Esophagus mucosa (tissue), 1 donor: ENCODE data around the gene WDR18. TPM values are rescaled to one million over a fixed set of nuclear protein-coding genes. Genes with fewer than 3 reads are reported as not detected.
A peak's percentile ranks its signal among the peaks of the same experiment; 100 is the strongest.

Source experiments
- ATAC-seq: fragments of 200-7000 bp; cut with Tn5 transposase; one replicate; pipeline ENCODE4 v1.9.1; 2020
- total RNA-seq: library from RNA; stranded (reverse); gene quantifications from one replicate; pipeline ENCODE4 v1.2.4, GENCODE V29; 2023
- donor health status: DM: yes; HTN: yes; CAD: no.

The WDR18 gene
- total RNA-seq, 1 donor from 2014 or later = 41.2 TPM

DNA sequence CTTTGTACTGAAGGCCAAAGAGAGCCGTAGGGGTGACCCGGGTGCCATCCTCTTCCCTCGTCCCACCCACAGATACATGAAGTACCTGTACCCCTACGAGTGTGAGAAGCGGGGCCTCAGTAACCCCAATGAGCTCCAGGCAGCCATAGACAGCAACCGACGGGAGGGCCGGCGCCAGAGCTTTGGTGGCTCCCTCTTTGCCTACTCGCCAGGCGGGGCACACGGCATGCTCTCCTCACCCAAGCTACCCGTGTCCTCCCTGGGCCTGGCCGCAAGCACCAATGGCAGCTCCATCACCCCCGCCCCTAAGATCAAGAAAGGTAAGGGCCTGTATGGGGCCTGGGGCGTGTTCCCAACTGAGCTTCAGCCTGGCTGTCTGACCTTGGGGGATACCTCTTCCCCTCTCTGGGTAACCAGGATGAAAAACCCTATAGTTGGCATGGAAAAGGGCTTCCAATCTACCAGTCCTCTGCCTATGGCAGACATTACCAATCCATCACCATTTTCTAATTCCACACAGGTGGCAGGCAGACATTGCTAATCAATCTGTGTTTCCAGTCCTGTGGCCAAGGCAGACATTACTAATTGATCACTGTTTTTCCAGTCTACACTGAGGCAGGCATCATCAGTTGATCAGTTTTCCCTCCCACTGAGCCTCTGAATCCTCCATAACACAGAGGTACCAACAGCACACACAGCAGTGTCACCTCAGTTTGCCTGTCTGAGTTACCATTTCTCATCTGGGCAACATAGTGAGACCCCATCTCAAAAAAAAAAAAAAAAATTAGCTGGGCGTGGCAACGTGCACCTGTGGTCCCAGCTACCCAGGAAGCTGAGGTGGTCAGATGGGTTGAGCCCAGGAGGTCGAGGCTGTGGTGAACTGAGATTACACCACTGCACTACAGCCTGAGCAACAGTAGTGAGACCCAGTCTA, 19.1 kb upstream of the WDR18 start:
- no peak for ATAC-seq

DNA sequence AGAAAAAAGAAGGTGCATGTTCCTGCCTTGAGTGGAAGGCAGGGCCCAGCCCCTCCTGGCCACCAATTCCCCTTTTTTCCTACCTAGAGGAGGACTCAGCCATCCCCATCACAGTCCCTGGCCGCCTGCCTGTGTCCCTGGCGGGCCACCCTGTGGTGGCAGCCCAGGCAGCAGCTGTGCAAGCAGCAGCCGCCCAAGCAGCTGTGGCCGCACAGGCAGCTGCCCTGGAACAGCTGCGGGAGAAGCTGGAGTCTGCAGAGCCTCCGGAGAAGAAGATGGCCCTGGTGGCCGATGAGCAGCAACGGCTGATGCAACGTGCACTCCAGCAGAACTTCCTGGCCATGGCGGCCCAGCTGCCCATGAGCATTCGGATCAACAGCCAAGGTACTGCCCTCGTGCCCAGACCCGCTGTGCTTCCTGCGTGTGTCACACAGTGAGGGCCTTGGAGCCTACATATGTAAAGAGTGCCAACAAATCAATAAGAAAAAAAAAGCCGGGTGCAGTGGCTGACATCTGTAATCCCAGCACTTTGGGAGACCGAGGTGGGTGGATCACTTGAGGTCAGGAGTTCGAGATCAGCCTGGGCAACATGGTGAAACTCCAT, 17.6 kb upstream of the WDR18 start:
- no peak for ATAC-seq

DNA sequence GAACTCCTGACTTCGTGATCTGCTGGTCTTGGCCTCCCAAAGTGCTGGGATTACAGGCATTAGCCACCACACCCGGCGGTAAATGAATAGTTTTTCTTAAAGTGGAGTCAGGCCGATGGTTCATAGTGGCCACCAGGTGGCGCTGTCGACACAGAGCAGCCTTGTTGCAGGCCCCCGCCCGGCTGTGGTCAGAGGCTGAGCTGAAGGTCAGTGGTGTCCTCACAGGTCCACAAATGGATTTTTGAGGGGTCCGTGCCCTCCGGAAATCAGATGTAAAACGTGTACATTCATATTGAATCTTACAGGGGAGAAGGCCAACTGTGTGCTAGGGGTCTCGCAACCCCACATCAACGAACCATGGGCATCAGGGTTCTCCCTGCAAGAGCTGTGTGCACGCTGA, 13.4 kb upstream of the WDR18 start:
- no peak for ATAC-seq

DNA sequence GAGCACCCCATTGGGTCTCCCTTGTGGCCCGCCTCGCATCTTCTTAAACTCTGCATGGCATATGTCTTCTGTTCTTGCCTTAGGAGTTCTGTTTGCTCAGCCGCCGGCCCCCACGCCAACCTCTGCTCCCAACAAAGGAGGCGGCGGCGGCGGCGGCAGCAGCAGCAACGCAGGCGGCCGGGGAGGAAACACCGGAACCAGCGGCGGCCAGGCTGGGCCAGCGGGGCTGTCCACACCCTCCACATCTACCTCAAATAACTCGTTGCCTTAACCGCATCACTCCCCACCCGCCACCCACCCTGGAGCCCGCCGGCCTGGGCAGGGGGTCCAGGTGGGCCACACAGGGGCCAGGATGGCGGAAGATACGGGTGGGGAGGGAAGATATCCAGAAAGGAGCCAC, 12.3 kb upstream of the WDR18 start:
- no peak for ATAC-seq

DNA sequence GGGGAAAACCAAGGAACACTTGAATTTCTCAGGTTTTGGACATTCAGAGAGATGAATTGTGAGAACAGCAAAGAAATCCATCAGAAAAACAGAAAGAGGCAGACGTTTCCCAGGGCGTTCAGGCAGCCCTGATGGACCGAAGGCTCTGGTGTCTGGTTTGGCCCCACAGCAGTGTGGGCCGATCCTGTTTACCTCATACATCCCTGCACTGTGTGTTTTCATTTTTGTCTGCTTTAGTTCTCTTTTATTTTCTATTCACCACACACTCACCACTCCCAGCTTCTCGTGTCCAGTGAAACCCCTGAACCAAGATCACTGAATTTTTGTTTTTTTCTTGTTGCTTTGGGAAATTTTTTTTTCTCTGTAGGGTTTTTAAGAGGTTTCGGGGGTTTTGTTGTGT, 11.9 kb upstream of the WDR18 start:
- no peak for ATAC-seq

DNA sequence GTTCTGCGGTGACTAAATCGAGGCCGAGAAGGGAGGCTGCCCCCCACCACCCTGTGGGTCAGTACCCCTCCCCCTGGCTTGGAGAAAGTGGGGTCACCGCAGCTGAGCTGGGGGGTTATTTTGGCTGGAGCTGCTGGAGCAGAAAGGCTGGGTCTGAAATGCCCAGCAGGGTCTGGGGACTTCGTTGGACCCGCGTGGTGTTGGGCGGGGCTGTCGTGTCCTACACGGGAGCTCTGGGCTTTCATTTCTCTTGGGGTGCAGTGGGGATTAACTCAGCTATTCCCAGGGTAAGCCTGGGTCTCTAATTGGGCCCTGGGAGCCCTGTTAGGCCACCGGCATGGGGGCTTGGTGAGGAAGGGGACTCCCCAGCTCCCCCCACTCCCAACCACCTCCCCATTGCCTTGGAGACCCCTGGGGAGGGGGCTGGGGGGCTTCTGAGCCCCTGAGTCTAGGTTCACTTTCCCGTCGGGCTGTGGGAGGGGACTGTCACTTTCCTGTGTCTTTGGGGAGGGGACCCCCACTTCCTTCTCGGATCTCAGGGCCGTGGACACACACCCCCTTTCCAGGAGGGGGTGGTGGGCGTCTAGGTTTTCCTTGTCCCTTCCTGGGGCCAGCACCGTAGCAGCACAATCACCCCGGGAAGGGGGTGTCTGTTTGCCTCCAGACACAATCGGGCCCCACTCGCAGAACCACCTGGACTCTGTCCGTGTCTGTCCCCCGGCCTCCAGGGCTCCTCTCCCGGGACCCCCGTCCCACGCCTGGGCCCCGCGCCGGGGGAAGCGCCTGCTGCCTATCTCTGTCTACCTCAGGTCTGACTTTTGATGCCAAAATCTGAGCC, 10.2 kb upstream of the WDR18 start:
- no peak for ATAC-seq

DNA sequence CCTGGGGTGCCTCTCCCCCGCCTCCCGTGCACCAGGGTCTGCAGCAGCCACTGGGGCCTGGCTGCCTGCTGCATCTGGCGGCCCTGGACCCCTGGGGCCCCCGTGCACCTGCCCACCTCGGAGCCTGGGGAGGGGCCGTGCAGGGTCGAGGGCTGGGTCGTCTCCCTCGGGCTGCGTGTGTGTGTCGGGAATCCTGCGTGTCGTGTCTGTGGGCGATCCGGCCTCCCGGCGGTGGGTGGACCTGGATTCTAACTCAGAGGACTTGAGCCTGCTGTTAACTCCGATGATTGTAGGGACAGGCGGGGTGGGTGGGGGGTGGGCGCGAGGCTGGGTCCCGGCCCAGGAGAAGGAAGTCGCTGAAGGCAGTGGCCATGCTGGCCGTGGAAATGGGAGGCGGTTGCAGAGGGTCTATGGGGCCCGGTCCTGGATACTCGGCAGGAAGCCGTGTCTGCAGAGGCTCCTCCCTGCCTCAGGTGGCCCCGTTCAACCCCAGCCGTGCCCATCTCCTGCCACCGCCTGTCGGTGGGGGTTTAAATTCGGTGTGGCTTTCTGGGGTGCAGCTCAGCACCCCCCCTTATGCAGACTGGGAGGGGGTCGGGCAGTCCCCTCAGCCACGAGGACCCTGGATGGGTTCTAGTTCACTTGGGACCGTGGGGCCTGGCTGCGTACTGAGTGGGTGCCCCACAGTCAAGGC, 9.4 kb upstream of the WDR18 start:
- peak; percentile 18 for ATAC-seq

DNA sequence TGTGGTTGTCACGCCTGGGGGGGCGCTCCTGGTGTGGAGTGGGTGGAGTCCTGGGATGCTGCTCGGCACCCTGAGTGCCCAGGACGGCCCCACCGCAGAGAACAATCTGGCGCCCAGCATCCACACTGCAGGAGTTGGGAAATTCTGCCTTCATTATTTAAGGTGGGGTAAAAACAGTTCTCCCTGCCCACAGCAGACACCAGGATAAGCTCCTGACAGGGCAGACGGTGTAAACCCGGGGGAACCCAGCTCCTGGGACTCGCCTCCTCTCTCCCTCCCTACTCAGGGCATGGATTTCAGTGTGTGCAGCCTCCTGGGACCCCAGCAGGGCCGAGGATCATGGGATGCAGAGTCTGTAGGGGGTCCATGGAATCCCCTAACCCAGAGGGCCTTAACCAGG, 7.7 kb upstream of the WDR18 start:
- no peak for ATAC-seq

DNA sequence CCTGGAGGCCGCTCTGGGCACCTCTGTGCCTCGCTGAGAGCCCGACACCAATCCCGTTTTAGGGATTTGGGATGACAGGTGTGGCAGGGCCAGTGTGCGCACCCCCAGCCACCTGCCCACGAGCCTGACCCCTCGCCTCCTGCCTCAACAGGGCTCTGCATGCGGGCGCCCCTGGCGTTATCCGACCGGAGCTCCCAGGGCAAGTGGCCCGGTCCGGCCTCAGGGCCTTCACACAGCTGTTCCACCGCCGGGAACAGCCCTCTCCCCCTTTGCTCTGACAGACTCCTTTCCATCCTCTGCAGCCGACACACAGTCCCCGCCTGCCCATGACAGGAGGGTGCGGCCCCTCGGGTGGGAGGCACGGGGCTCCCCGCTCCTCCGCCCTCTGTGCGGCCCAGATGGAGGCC, 7.1 kb upstream of the WDR18 start:
- ATAC-seq = peak; percentile 8

DNA sequence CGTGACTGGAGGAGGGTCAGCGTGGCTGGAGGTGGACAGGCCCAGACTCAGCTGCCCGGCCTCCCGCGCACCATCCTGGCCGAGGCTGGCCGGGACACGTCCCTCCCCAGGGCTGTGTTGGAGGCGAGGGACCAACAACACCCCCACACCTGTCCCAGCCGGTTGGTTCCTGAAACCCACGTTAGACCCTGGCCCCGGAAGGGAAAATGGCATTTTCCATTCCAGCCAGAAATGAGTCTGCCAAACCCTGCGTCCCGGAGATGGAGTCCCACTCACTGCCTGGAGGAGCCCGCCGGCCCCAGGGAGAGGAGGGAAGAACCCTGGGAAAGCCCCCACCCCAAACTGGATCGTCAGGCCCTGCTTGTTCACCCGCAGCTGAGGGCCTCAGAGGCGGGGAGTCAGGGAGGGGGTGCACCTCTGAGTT, 4.8 kb upstream of the WDR18 start:
- ATAC-seq = no peak

DNA sequence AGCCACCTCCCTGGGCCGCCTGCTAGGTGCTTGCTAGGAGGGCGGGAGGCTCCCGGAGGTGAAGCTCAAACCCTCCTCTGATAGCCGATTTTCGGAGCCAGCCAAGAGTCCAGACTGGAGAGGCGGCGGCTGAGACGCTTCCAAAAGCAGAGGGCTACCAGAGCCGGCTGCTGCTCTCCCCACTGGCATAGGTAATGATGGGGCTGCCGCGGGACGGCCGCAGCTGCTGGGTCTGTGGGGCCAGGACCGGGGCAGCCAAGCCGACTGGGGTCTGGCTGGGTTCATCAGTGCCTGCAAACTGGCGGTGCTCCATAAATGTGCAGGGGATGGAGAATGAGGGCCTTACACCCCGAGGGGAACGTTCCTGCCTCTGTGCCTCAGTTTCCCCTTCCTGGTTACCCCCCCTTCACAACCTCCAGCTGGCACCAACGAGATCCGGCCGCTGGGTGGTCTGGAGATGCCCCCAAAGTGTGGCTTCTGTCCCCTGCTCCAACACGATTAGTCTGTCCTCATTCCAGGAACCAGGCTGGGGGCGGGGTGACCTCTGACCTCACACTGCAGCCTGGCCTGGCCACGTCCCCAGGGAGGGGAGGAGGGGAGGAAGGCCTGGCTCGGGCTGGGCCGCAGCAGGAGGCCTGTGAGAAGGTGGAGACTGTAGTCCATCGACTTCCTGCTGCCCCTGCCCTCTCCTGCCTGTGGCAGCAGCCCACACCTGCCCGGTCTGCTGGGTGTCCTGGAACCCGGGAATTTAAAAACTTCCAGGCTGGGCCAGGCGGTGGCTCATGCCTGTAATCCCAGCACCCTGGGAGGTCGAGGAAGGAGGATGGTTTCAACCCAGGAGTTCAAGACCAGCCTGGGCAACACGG, 3.8 kb upstream of the WDR18 start:
- no peak for ATAC-seq

DNA sequence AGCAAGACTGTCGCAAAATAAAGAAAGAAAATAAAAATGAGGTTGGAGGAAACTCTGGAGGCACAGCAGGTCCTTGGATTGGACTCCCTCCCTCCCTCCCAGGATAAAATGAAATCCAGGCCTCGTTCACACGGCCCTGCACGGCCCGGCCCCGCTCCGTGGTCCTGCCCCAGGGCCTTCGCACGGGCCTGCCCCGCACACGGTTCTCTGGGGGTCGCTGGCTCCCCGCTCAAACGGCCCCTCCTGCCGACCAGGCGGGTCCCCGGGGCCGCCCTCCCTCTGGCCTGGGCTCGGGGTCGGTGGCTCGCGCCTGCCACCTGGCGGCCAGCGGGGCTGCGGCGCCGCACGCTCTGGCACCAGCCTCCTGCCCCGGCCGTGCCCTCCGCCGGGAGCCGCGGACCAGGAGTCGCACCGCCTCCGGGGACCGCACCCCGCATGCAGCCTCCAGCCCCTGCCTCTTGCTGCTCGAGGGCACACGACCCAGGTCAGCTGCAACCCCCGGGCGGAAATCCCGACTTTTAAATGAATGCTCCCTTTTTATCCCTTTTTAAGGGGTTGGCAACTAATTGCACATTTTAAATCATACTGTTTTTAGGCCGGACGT, 1.5 kb upstream of the WDR18 start:
- peak; percentile 70 for ATAC-seq

DNA sequence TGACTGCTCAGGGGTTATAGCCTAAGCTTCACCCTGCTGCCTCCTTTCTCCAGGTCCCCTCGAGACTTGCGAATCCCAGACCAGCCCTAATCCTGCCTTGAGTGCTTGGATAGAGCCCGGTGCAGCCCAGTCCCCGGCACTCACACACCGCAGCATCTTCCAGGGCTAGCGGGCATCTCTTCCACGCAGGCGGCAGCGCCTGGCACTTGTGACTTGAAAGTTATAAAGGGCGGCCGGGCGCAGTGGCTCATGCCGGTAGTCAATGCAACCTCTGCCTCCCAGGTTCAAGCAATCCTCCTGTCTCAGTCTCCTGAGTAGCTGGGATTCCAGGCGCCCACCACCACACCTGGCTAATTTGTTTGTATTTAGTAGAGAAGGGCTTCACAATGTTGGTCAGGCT, 1.9 kb downstream of the WDR18 start:
- ATAC-seq = no peak

DNA sequence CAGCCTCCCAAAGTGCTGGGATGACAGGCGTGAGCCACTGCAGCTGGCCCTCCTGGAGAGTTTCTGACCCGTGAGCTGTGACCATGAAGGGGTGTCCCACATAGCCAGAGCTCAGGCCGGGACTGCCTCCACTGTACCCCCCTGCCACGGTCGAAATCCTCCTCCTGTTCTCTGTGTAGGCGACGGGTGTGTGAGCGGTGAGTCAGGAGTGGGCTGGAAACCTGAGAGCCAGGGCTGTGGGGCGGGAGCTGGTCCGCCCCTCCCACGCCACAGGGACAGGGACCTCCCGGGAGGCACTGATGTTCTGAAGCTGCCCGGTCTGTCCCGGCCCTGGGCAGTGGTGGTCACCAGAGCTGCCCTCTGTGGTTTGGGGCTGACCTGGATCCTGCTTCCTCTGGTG, 3.9 kb downstream of the WDR18 start:
- ATAC-seq = no peak

DNA sequence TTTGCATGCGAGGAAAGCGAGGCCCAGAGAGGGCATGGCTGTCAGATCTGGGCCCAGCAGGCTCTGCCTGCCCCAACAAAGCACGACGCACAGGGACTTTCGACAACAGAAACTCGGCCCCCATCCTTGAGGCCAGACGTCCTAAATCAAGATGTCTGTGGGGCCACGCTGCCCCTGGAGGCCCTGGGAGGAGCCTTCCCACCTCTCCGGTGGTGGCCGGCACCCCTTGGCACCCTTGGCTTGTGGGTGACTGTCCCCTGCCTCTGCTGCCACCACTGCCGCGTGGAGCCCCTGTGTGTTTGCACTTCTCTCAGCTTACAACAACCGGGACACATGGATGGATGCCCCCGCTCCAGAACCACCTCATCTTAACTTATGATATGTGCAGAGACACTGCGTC, 4.4 kb downstream of the WDR18 start:
- no peak for ATAC-seq

DNA sequence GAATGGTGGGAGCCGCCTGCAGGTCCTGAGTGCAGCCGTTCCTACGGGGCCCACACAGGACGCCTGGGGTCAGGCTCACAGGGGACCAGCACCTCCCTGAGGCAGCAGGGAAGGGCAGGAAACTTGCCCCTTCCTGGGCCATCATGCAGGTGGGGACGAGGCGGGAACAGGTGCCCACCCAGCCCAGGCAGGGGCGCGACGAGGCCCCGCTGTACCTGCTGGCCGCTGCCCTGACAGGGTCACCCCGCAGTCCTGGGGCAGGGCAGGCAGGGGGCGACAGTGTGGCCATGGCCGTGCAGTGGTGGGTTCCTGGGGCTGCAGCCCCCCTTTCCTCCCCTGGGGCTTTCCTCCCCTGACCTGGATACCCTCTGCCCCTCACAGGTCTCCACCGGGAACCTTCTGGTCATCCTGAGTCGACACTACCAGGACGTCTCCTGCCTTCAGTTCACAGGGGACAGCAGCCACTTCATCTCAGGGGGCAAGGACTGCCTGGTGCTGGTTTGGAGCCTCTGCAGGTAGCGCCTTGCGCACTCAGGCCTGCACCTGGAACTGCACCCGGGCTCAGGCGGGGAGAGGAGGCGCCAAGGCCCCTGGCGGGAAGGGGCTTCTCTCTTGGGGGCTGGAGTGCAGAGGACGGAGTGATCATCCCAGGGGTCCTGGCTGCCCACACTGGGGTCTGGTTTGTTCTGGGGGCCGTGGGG, 5.4 kb downstream of the WDR18 start:
- no peak for ATAC-seq

DNA sequence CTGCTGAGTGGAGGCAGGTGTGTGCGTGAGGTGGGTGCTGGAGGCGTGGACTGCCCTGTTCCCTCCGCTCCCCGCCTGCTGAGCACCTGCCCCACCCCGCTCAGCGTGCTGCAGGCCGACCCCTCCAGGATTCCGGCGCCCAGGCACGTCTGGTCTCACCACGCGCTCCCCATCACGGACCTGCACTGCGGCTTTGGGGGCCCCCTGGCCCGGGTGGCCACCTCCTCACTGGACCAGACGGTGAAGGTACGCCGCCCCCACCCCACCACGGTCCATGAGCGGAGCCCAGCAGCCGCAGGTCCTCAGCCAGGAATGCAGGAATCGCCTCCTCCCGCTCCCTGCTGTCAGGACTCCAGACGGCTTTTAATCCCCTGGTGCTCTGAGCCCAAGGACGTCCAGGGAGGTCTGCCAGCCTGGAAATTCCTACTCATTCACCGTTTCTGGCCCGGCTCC, 6.0 kb downstream of the WDR18 start:
- ATAC-seq = no peak

DNA sequence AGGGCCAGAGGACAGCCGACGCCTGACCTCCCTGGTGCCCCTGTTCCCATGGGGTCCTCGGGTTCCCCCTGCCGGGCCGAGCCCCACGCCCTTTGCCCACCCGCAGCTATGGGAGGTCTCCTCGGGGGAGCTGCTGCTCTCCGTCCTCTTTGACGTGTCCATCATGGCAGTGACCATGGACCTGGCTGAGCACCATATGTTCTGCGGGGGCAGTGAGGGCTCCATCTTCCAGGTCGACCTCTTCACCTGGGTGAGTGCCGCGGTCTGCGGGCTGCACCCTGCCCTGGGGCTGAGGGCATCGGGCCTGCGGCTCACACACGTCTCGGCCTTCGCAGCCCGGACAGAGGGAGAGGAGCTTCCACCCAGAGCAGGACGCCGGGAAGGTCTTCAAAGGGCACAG, 6.6 kb downstream of the WDR18 start:
- no peak for ATAC-seq

DNA sequence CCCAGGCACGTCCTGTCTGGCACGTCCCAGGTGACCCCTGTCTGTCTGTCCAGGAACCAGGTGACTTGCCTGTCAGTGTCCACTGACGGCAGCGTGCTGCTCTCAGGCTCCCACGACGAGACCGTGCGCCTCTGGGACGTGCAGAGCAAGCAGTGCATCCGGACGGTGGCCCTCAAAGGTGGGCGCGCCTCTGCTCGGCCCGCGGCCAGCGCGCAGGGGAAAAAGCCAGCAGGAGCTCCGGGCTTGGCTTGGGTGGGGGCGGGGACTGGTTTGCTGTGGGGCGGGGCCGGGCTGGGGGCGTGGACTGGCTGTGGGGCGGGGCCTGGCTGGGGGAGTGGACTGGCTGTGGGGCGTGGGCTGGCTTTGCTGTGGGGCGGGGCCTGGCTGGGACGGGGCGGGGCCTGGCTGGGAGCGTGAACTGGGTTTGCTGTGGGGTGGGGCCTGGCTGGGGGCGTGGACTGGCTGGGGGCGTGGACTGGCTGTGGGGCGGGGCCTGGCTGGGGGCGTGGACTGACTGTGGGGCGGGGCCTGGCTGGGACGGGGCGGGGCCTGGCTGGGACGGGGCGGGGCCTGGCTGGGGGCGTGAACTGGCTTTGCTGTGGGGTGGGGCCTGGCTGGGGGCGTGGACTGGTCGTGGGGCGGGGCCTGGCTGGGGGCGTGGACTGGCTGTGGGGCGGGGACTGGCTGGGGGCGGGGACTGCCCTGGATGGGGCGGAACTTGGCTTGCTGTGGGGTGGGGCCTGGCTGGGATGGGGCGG, 7.2 kb downstream of the WDR18 start:
- peak; percentile 58 for ATAC-seq
